Trophoblast cell (in vitro differentiated cells and primary cell): ENCODE results near the gene AKAP12.

Experiments
- DNase-seq, 2 donors: peaks; one replicate each; pipeline ENCODE4 v3.0.0-alpha.2; 2016
- H2AFZ ChIP-seq: 2 replicates; pipeline ENCODE4 v1.6.1; 2013; ENCODE audit warnings: low read length, moderate library complexity, mild to moderate bottlenecking; ENCODE audit not compliant: insufficient read depth, poor library complexity
- H2AK5ac ChIP-seq: 2 replicates; pipeline ENCODE4 v1.6.1; 2013; ENCODE audit warnings: mild to moderate bottlenecking, low read length
- H2BK120ac ChIP-seq: 2 replicates; pipeline ENCODE4 v1.6.1; 2013; ENCODE audit warnings: low read length, mild to moderate bottlenecking, moderate library complexity; ENCODE audit not compliant: insufficient read depth, poor library complexity
- H2BK12ac ChIP-seq: 2 replicates; pipeline ENCODE4 v1.6.1; 2013; ENCODE audit warnings: mild to moderate bottlenecking, low read length, moderate library complexity
- H2BK5ac ChIP-seq: 2 replicates; pipeline ENCODE4 v1.6.1; 2013; ENCODE audit warnings: low read length, low read depth, moderate library complexity, mild to moderate bottlenecking; ENCODE audit not compliant: poor library complexity
- H3K14ac ChIP-seq: 2 replicates; pipeline ENCODE4 v1.6.1; 2013; ENCODE audit warnings: mild to moderate bottlenecking, low read length
- H3K18ac ChIP-seq: 2 replicates; pipeline ENCODE4 v1.6.1; 2013; ENCODE audit warnings: mild to moderate bottlenecking, low read length
- H3K23ac ChIP-seq: 2 replicates; pipeline ENCODE4 v1.6.1; 2013; ENCODE audit warnings: low read length
- H3K27ac ChIP-seq: 2 replicates; pipeline ENCODE4 v1.5.1; 2013; ENCODE audit warnings: low read depth, mild to moderate bottlenecking, inconsistent platforms, low read length, moderate library complexity
- H3K27me3 ChIP-seq: 2 replicates; pipeline ENCODE4 v1.6.1; 2013; ENCODE audit warnings: inconsistent platforms, mild to moderate bottlenecking, low read length, moderate library complexity; ENCODE audit not compliant: insufficient read depth
- H3K36me3 ChIP-seq, 2 experiments: 1 replicate in 1 of 2; 2 replicates in 1 of 2; pipeline ENCODE4 v1.6.1; 2013; ENCODE audit warnings: low read length in 2 of 2, mild to moderate bottlenecking in 2 of 2, moderate library complexity in 1 of 2; ENCODE audit not compliant: insufficient read depth in 2 of 2, control insufficient read depth in 1 of 2
- H3K4ac ChIP-seq: 2 replicates; pipeline ENCODE4 v1.6.1; 2013; ENCODE audit warnings: low read depth, mild to moderate bottlenecking, low read length, moderate library complexity
- H3K4me1 ChIP-seq, 2 experiments: 1 replicate in 1 of 2; 2 replicates in 1 of 2; pipeline ENCODE4 v1.6.1; 2013; ENCODE audit warnings: low read length in 2 of 2, mild to moderate bottlenecking in 2 of 2, moderate library complexity in 1 of 2; ENCODE audit not compliant: insufficient read depth in 2 of 2, control insufficient read depth in 1 of 2
- H3K4me2 ChIP-seq: 2 replicates; pipeline ENCODE4 v1.6.1; 2013; ENCODE audit warnings: inconsistent platforms, mild to moderate bottlenecking, low read length, moderate library complexity
- H3K4me3 ChIP-seq: 2 replicates; pipeline ENCODE4 v1.5.1; 2013; ENCODE audit warnings: mild to moderate bottlenecking, low read depth, low read length, inconsistent platforms
- H3K79me1 ChIP-seq: one replicate; pipeline ENCODE4 v1.6.1; 2013; ENCODE audit warnings: low read length
- H3K79me2 ChIP-seq: 2 replicates; pipeline ENCODE4 v1.6.1; 2013; ENCODE audit warnings: low read length, mild to moderate bottlenecking; ENCODE audit not compliant: control insufficient read depth, insufficient read depth, poor library complexity
- H3K9ac ChIP-seq: 2 replicates; pipeline ENCODE4 v1.6.1; 2013; ENCODE audit warnings: mild to moderate bottlenecking, low read length
- H3K9me3 ChIP-seq: 2 replicates; pipeline ENCODE4 v1.6.1; 2013; ENCODE audit warnings: low read depth, mild to moderate bottlenecking, control low read depth, inconsistent platforms, low read length; ENCODE audit not compliant: insufficient read depth
- H4K12ac ChIP-seq: 2 replicates; pipeline ENCODE4 v1.6.1; 2013; ENCODE audit warnings: low read depth, mild to moderate bottlenecking, low read length, moderate library complexity
- H4K8ac ChIP-seq: 2 replicates; pipeline ENCODE4 v1.6.1; 2013; ENCODE audit warnings: low read depth, mild to moderate bottlenecking, low read length, moderate library complexity
- H4K91ac ChIP-seq: one replicate; pipeline ENCODE4 v1.6.1; 2013; ENCODE audit warnings: low read depth, mild to moderate bottlenecking, low read length, moderate library complexity
- WGBS: extraction: QIAGEN DNeasy Blood & Tissue Kit; methylation state at CpG from one replicate; pipeline ENCODE4 v1.1.7; 2013; ENCODE audit warnings: missing lambda C conversion rate; ENCODE audit not compliant: insufficient read length, insufficient coverage; ENCODE audit errors: extremely low coverage; 5-methylcytosine and 5-hydroxymethylcytosine counted together

The AKAP12 gene

DNA sequence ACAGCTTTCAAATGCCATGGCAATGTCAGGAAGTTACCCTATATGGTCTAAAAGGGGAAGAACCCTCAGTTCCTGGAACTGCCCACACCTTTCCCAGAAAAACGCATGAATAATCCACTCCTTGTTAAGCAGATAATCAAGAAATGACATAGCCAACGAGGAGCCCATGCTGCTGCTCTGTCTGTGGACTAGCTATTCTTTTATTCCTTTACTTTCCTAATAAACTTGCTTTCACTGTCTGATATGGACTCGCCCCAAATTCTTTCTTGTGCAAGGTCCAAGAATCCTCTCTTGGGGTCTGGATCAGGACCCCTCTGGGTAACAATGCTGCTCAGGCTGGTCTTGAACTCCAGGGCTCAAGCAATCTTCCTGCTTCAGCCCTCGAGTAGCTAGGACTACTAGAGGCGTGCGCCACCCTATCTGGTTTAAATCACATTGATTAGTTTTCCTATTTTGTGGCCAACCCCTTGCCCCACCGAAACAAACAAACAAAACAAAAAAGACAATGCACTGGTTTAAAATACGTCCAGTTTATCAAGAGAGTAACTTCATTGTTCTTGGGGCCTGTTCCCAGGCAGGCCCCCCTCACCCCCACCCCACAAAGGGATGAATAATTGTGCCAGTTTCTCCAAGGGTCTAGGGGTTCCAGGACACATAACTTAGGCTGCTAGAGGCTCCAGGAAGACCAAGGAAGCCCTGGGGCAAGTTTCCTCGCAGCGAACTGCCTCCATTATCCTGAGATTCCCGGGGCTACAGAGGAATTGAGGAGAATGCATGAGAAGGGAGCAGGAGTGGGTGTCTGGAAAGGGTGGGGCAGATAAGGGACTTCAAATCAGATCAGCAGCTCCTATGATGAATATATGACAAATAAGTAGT lies 10.1 kb upstream of the AKAP12 start:
- H3K18ac ChIP-seq, result no peak overlapping the region
- no peak overlapping the region for H2AK5ac ChIP-seq
- no peaks in the 10 kb centered on the region for H3K9me3 ChIP-seq
- no peak overlapping the region for H4K91ac ChIP-seq
- no peak overlapping the region for H4K12ac ChIP-seq
- H3K4ac ChIP-seq, result no peak overlapping the region
- H3K27me3 ChIP-seq, result no peaks in the 10 kb centered on the region
- H2AFZ ChIP-seq, result no peak overlapping the region
- no peak overlapping the region for H2BK120ac ChIP-seq
- H3K9ac ChIP-seq, result no peak overlapping the region
- peaks cover 2% of the 10 kb centered on the region for H3K79me1 ChIP-seq
- peak overlapping the region; percentile 39 for H4K8ac ChIP-seq
- DNase-seq, result peak; percentile 52 to 60
- no CpG with 5 or more reads among the region's 11 CpGs for WGBS
- H3K36me3 ChIP-seq, result no peaks in the 10 kb centered on the region
- H3K4me3 ChIP-seq, result no peak overlapping the region
- peak overlapping the region; percentile 12 for H3K4me2 ChIP-seq
- H3K23ac ChIP-seq, result no peak overlapping the region
- no peak overlapping the region for H3K14ac ChIP-seq
- H3K4me1 ChIP-seq, result peaks cover 7 to 8% of the 10 kb centered on the region in 2 experiments
- no peak overlapping the region for H3K27ac ChIP-seq
- H2BK12ac ChIP-seq, result peak overlapping the region; percentile 41
- no peaks in the 10 kb centered on the region for H3K79me2 ChIP-seq
- no peak overlapping the region for H2BK5ac ChIP-seq

DNA sequence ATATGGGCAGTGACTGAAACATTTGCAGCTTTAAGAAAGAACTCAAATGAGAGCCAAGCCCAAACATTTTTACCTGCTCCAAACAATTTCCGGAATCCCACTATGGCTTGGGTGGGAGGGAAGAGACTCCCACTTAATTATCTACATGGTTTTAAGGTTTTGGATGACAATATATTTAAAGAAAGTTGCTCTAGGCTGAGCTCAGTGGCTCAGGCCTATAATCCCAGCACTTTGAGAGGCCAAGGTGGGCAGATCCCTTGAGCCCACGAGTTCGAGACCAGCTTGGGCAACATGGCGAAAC lies 9.5 kb upstream of the AKAP12 start:
- Histone ChIP-seq H3K36me3 (no peaks in the 10 kb centered on the region), H2BK12ac (no peak overlapping the region), H3K18ac (no peak overlapping the region), H3K9ac (no peak overlapping the region), H2BK120ac (no peak overlapping the region), H2BK5ac (no peak overlapping the region), H3K27me3 (no peaks in the 10 kb centered on the region), H3K4ac (no peak overlapping the region), H4K12ac (no peak overlapping the region), H4K91ac (no peak overlapping the region), H3K23ac (no peak overlapping the region), H3K27ac (no peak overlapping the region), H3K14ac (no peak overlapping the region), H2AK5ac (no peak overlapping the region), H3K9me3 (no peaks in the 10 kb centered on the region), H3K4me1 (peaks cover 7 to 8% of the 10 kb centered on the region in 2 experiments), H3K79me2 (no peaks in the 10 kb centered on the region), H2AFZ (no peak overlapping the region), H3K4me2 (peak overlapping the region; percentile 12), H3K79me1 (peaks cover 2% of the 10 kb centered on the region), H4K8ac (no peak overlapping the region), H3K4me3 (no peak overlapping the region)
- peak in 1 of 2 donors; percentile 91 for DNase-seq
- WGBS, result no CpG with 5 or more reads among the region's 4 CpGs

DNA sequence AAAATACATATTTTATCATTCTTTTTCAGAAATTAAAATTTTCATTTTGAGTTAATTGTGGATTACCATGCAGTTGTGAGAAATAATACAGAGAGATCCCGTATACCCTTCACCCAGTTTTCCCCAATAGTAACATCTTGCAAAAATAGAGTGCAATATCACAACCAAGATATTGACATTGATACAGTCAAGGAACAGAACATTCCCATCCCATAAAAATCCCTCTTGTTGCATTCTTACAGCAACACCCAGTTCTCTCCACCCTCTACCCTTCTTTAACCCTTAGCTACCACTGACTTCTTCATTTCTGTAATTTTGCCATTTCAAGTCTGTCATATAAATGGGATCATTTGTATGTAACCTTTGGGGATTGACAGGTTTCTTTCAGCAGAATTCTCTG lies 6.9 kb upstream of the AKAP12 start:
- no peak overlapping the region for H3K4ac ChIP-seq
- H3K79me2 ChIP-seq, result peaks cover 2% of the 10 kb centered on the region
- H4K8ac ChIP-seq, result no peak overlapping the region
- H2BK5ac ChIP-seq, result no peak overlapping the region
- H3K14ac ChIP-seq, result no peak overlapping the region
- no peak overlapping the region for H3K18ac ChIP-seq
- H3K4me3 ChIP-seq, result no peak overlapping the region
- no peak overlapping the region for H3K4me2 ChIP-seq
- WGBS, result no CpG with 5 or more reads among the region's 1 CpG
- no peak overlapping the region for H4K91ac ChIP-seq
- H3K23ac ChIP-seq, result no peak overlapping the region
- no peak overlapping the region for H2AK5ac ChIP-seq
- no peak overlapping the region for H3K27ac ChIP-seq
- H4K12ac ChIP-seq, result no peak overlapping the region
- H2AFZ ChIP-seq, result no peak overlapping the region
- H3K4me1 ChIP-seq, result peaks cover 7 to 8% of the 10 kb centered on the region in 2 experiments
- peaks cover 2% of the 10 kb centered on the region for H3K79me1 ChIP-seq
- H3K9me3 ChIP-seq, result no peaks in the 10 kb centered on the region
- H2BK120ac ChIP-seq, result no peak overlapping the region
- no peak for DNase-seq
- no peak overlapping the region for H3K9ac ChIP-seq
- H3K36me3 ChIP-seq, result no peaks in the 10 kb centered on the region
- H3K27me3 ChIP-seq, result no peaks in the 10 kb centered on the region
- H2BK12ac ChIP-seq, result no peak overlapping the region

DNA sequence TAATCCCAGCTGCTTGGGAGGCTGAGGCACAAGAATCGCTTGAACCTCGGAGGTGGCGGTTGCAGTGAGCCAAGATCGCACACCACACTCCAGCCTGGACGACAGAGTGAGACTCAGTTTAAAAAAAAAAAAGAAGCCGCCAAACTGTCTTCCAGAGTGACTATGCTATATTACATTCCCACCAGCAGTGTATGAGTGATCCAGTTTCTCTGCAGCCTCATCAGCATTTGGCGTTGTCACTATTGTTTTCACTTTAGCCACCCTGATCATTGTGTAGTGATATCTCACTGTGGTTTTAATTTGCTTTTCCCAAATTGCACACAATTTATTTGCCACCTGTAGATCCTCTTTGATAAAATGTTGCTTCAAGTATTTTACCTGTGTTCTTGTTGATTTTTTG lies 6.0 kb upstream of the AKAP12 start:
- H3K9ac ChIP-seq, result no peak overlapping the region
- H3K9me3 ChIP-seq, result no peaks in the 10 kb centered on the region
- no peak overlapping the region for H2BK120ac ChIP-seq
- no peak overlapping the region for H3K4ac ChIP-seq
- no peak overlapping the region for H3K4me2 ChIP-seq
- no peak overlapping the region for H2AFZ ChIP-seq
- H3K18ac ChIP-seq, result no peak overlapping the region
- peaks cover 7 to 8% of the 10 kb centered on the region in 2 experiments for H3K4me1 ChIP-seq
- no peak for DNase-seq
- H2BK5ac ChIP-seq, result no peak overlapping the region
- no peak overlapping the region for H3K4me3 ChIP-seq
- no peak overlapping the region for H4K8ac ChIP-seq
- H3K79me1 ChIP-seq, result peaks cover 2% of the 10 kb centered on the region
- H3K36me3 ChIP-seq, result no peaks in the 10 kb centered on the region
- no peak overlapping the region for H4K12ac ChIP-seq
- no peaks in the 10 kb centered on the region for H3K27me3 ChIP-seq
- no peak overlapping the region for H3K27ac ChIP-seq
- no peak overlapping the region for H3K23ac ChIP-seq
- H4K91ac ChIP-seq, result no peak overlapping the region
- H3K14ac ChIP-seq, result no peak overlapping the region
- no peak overlapping the region for H2BK12ac ChIP-seq
- no CpG with 5 or more reads among the region's 7 CpGs for WGBS
- peaks cover 2% of the 10 kb centered on the region for H3K79me2 ChIP-seq
- H2AK5ac ChIP-seq, result no peak overlapping the region
